DOHH2 (cell line): ENCODE measurements around the gene APOH.

Experiments used
- CTCF ChIP-seq: fragments of 200-600 bp; sonication (generic); IDR thresholded peaks from one replicate; pipeline ENCODE4 v1.5.1; 2014; ENCODE audit warnings: antibody characterized with exemption, mild to moderate bottlenecking, low read depth, low read length; ENCODE audit not compliant: poor library complexity, severe bottlenecking
- EZH2phosphoT487 ChIP-seq: fragments of 200-600 bp; sonication (generic); IDR thresholded peaks from 2 replicates; pipeline ENCODE4 v1.6.1; 2017; ENCODE audit warnings: borderline replicate concordance, mild to moderate bottlenecking, antibody characterized with exemption, low read length, moderate library complexity, mixed read lengths

GRCh38 chr17:66169839-66170238 is 59.4 kb downstream of the APOH start:
- TF ChIP-seq CTCF, result no peak
- no peak for TF ChIP-seq EZH2phosphoT487
